ENCODE results near the gene ELAVL3.

DNA sequence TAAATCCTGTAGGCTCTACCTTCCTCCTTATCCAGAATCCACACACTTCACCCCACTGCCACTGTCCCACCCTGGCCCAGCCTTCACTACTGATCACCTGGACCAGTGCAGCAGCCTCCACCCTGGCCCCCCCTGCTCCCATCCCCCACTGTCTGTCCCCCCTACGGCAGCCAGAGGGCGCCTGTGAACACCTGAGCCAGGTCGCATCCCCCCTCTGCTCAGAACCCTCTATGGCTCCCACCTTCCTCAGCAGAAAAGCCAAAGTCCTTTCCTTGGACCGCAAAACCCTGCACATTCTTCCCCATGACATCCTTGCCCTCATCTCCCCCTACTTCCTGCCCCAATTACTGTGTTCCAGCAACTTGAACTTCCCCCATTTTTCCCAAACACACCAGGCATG, 20.6 kb downstream of the ELAVL3 start:
- TF ChIP-seq, protein P1, sequence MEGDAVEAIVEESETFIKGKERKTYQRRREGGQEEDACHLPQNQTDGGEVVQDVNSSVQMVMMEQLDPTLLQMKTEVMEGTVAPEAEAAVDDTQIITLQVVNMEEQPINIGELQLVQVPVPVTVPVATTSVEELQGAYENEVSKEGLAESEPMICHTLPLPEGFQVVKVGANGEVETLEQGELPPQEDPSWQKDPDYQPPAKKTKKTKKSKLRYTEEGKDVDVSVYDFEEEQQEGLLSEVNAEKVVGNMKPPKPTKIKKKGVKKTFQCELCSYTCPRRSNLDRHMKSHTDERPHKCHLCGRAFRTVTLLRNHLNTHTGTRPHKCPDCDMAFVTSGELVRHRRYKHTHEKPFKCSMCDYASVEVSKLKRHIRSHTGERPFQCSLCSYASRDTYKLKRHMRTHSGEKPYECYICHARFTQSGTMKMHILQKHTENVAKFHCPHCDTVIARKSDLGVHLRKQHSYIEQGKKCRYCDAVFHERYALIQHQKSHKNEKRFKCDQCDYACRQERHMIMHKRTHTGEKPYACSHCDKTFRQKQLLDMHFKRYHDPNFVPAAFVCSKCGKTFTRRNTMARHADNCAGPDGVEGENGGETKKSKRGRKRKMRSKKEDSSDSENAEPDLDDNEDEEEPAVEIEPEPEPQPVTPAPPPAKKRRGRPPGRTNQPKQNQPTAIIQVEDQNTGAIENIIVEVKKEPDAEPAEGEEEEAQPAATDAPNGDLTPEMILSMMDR (IDR thresholded peaks at IDR 0.05) = no peak; the same call in 1 of the 2 replicates
- no peak for TF ChIP-seq POLR2AphosphoS5 (IDR thresholded peaks at IDR 0.05; ENCODE audit: low read depth, low read length)
- TF ChIP-seq REST (IDR thresholded peaks at IDR 0.05; ENCODE audit: insufficient read depth in 1 of 2, low read depth in 2 of 2, low read length in 1 of 2) = no peak
